Nephron (organoid): ENCODE measurements around the gene SRP54.

ENCODE experiments used
- H3K27ac Mint-ChIP-seq, 3 experiments: 2 replicates each; pipeline ENCODE4 v1.8.0; 2020; ENCODE audit warnings: mixed read lengths in 3 of 3, mild to moderate bottlenecking in 2 of 3, moderate library complexity in 1 of 3
- H3K27me3 Mint-ChIP-seq: 2 replicates; pipeline ENCODE4 v1.8.0; 2021; ENCODE audit warnings: low read depth, mild to moderate bottlenecking, moderate library complexity, mixed read lengths
- H3K36me3 Mint-ChIP-seq: 2 replicates; pipeline ENCODE4 v1.8.0; 2020; ENCODE audit warnings: low read depth, mixed read lengths
- H3K4me1 Mint-ChIP-seq: 2 replicates; pipeline ENCODE4 v1.8.0; 2020; ENCODE audit warnings: mixed read lengths
- H3K4me3 Mint-ChIP-seq, 3 experiments: 2 replicates each; pipeline ENCODE4 v1.8.0; 2020; ENCODE audit warnings: mild to moderate bottlenecking in 3 of 3, mixed read lengths in 3 of 3, moderate library complexity in 2 of 3
- H3K9me3 Mint-ChIP-seq: 2 replicates; pipeline ENCODE4 v1.8.0; 2020; ENCODE audit warnings: mixed read lengths
- CTCF ChIP-seq, 3 experiments: fragments of 200-600 bp; sonication (generic); IDR thresholded peaks; one replicate each; pipeline ENCODE4 v1.5.0; 2021; ENCODE audit warnings: antibody characterized with exemption in 3 of 3; ENCODE audit not compliant: unreplicated experiment in 3 of 3

The SRP54 gene

GRCh38 chr14:34964977-34965764, 17.6 kb upstream of the SRP54 start:
- Mint-ChIP-seq H3K27me3 (no peaks in the 10 kb centered on the region), H3K36me3 (peaks cover 12% of the 10 kb centered on the region), H3K4me3 (no peak overlapping the region), H3K9me3 (no peaks in the 10 kb centered on the region), H3K27ac (no peak overlapping the region), H3K4me1 (no peaks in the 10 kb centered on the region)
- no peak for TF ChIP-seq CTCF (IDR thresholded peaks at IDR 0.05; ENCODE audit: unreplicated experiment in 3 of 3)

GRCh38 chr14:34965912-34966311, 16.9 kb upstream of the SRP54 start:
- Mint-ChIP-seq H3K9me3 (no peaks in the 10 kb centered on the region), H3K27ac (no peak overlapping the region), H3K27me3 (no peaks in the 10 kb centered on the region), H3K4me3 (no peak overlapping the region), H3K36me3 (peaks cover 12% of the 10 kb centered on the region), H3K4me1 (no peaks in the 10 kb centered on the region)
- TF ChIP-seq CTCF (IDR thresholded peaks at IDR 0.05; ENCODE audit: unreplicated experiment in 3 of 3): no peak

- TF ChIP-seq CTCF (IDR thresholded peaks at IDR 0.05; ENCODE audit: unreplicated experiment in 3 of 3): no peak
- H3K4me1 Mint-ChIP-seq: no peaks in the 10 kb centered on the region
Observed at GRCh38 chr14:34966413-34966812, 16.4 kb upstream of the SRP54 start.

GRCh38 chr14:34970665-34971064, 12.1 kb upstream of the SRP54 start:
- Mint-ChIP-seq H3K27me3 (no peaks in the 10 kb centered on the region), H3K9me3 (no peaks in the 10 kb centered on the region), H3K4me3 (no peak overlapping the region), H3K4me1 (no peaks in the 10 kb centered on the region), H3K36me3 (peaks cover 6% of the 10 kb centered on the region), H3K27ac (no peak overlapping the region)
- TF ChIP-seq CTCF (IDR thresholded peaks at IDR 0.05; ENCODE audit: unreplicated experiment in 3 of 3): no peak

More at GRCh38 chr14:34966413-34966812, 16.4 kb upstream of the SRP54 start:
- H3K27me3 Mint-ChIP-seq: no peaks in the 10 kb centered on the region
- no peak overlapping the region for H3K27ac Mint-ChIP-seq
- H3K4me3 Mint-ChIP-seq: no peak overlapping the region
- no peaks in the 10 kb centered on the region for H3K9me3 Mint-ChIP-seq
- H3K36me3 Mint-ChIP-seq: peaks cover 12% of the 10 kb centered on the region

GRCh38 chr14:34971381-34971780, 11.4 kb upstream of the SRP54 start:
- no peak for TF ChIP-seq CTCF (IDR thresholded peaks at IDR 0.05; ENCODE audit: unreplicated experiment in 3 of 3)
- peaks cover 6% of the 10 kb centered on the region for H3K36me3 Mint-ChIP-seq
- no peaks in the 10 kb centered on the region for H3K27me3 Mint-ChIP-seq
- H3K4me1 Mint-ChIP-seq: no peaks in the 10 kb centered on the region
- no peak overlapping the region for H3K4me3 Mint-ChIP-seq
- H3K27ac Mint-ChIP-seq: no peak overlapping the region
- H3K9me3 Mint-ChIP-seq: no peaks in the 10 kb centered on the region

- H3K4me3 Mint-ChIP-seq: no peak overlapping the region
- no peaks in the 10 kb centered on the region for H3K27me3 Mint-ChIP-seq
- no peaks in the 10 kb centered on the region for H3K4me1 Mint-ChIP-seq
- peaks cover 6% of the 10 kb centered on the region for H3K36me3 Mint-ChIP-seq
- no peak for TF ChIP-seq CTCF (IDR thresholded peaks at IDR 0.05; ENCODE audit: unreplicated experiment in 3 of 3)
- H3K9me3 Mint-ChIP-seq: no peaks in the 10 kb centered on the region
- H3K27ac Mint-ChIP-seq: no peak overlapping the region
Observed at GRCh38 chr14:34971801-34972200, 11.0 kb upstream of the SRP54 start.
